Kidney (tissue), 14 donors: Measurements from ENCODE around the gene CXCR5. TPM values are rescaled to one million over a fixed set of nuclear protein-coding genes. Genes with fewer than 3 reads are reported as not detected.

Experiments
- DNase-seq, 5 donors: peaks; one replicate each; pipeline ENCODE4 v3.0.0-alpha.2; 2013 to 2020
- FAIRE-seq: peaks from 2 replicates; lab custom pipeline; 2012; peaks lifted over from hg19 to GRCh38; lab: Jason Lieb, UNC
- H3K27ac ChIP-seq, 2 donors: one replicate each; pipeline ENCODE4 v1.7.0; 2013; ENCODE audit warnings: low read depth in 2 of 2, low read length in 2 of 2, inconsistent platforms in 1 of 2
- H3K27me3 ChIP-seq: one replicate; pipeline ENCODE4 v1.7.1; 2013; ENCODE audit warnings: low read length, inconsistent platforms; ENCODE audit not compliant: control insufficient read depth, insufficient read depth
- H3K36me3 ChIP-seq, 3 donors: one replicate each; pipeline versions ENCODE4 v1.7.0 to v1.7.1; 2013; ENCODE audit warnings: low read length in 3 of 3, control low read depth in 1 of 3, inconsistent platforms in 1 of 3; ENCODE audit not compliant: insufficient read depth in 3 of 3, control insufficient read depth in 2 of 3
- H3K4me1 ChIP-seq, 3 donors: one replicate each; pipeline versions ENCODE4 v1.7.0 to v1.7.1; 2013; ENCODE audit warnings: low read length in 3 of 3, inconsistent platforms in 1 of 3, low read depth in 1 of 3; ENCODE audit not compliant: control insufficient read depth in 2 of 3, insufficient read depth in 2 of 3
- H3K4me3 ChIP-seq, 3 donors: one replicate each; pipeline versions ENCODE4 v1.7.0 to v1.8.1; 2013; ENCODE audit warnings: low read length in 3 of 3, control low read depth in 1 of 3, inconsistent platforms in 1 of 3
- H3K9ac ChIP-seq, 3 donors: one replicate each; pipeline versions ENCODE4 v1.7.0 to v1.7.1; 2013; ENCODE audit warnings: low read length in 3 of 3, control low read depth in 1 of 3, inconsistent platforms in 1 of 3
- H3K9me3 ChIP-seq, 3 donors: one replicate each; pipeline versions ENCODE4 v1.7.0 to v1.7.1; 2013; ENCODE audit warnings: low read length in 3 of 3, control low read depth in 1 of 3, inconsistent platforms in 1 of 3; ENCODE audit not compliant: control insufficient read depth in 2 of 3, insufficient read depth in 1 of 3
- intact Hi-C: fragments of 100-400 bp; cut with DNase I; formaldehyde crosslinking; loops from one replicate; pipeline ENCODE4 v1.11.1; 2022
- polyA plus RNA-seq: library from polyadenylated mRNA; stranded (reverse); fragments of 350-450 nt; fragmentation: Illumina TruSeq; extraction: RNeasy Lipid Tissue Mini Kit (QIAGEN cat#74804); gene quantifications from one replicate; pipeline ENCODE4 v1.2.3, GENCODE V29; 2014; ENCODE audit warnings: low read depth, low replicate concordance; ENCODE audit not compliant: insufficient read depth
- total RNA-seq: library from RNA; stranded (reverse); fragmentation: NEBNext Ultra II Directional; extraction: Animal tissue kit (Norgen Biotek cat#: 25700); gene quantifications from one replicate; pipeline ENCODE4 v1.2.1, GENCODE V29; 2021
- TF ChIP-seq, protein P1 (sequence below): IDR thresholded peaks from 3 replicates; pipeline ENCODE4 v1.5.1; 2012; ENCODE audit warnings: mild to moderate bottlenecking, moderate library complexity, borderline replicate concordance; ENCODE audit not compliant: insufficient read depth; ENCODE audit errors: extremely low read depth
- donor health status: control.
- donor health status: control.
- donor health status: control.
- donor health status: control.
- donor health status: control.
- donor health status: DM: yes; HTN: yes; CAD: no.
- donor health status: Normal renal cell carcinoma (clear cell type).

Gene CXCR5
- total and polyA plus RNA-seq, 2 donors from 2014 or later: 1.1 TPM; not detected in 1

DNA sequence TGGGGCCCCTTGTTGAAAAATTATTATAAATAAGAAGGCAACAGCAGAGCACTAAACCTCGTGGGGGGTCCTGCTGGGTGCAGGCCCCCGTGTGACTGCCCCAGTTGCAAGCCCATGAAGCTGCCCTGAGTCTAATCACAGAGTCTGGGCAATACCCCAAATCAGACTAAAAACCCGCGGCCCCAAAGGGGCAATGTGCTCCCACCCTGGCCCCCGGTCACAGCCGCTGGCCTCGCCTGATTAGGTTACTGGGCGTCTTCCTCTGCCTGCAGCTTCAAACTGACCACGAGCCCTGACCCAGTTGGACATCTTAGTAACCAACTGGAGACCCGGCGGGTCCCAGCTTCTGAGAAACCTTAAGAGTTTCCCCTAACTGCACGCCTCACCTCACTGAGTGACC, 1.6 kb downstream of the CXCR5 start:
- intact Hi-C loops: no loop called here

GRCh38 chr11:118885831-118886565, 2.3 kb downstream of the CXCR5 start:
- TF ChIP-seq, protein P1, sequence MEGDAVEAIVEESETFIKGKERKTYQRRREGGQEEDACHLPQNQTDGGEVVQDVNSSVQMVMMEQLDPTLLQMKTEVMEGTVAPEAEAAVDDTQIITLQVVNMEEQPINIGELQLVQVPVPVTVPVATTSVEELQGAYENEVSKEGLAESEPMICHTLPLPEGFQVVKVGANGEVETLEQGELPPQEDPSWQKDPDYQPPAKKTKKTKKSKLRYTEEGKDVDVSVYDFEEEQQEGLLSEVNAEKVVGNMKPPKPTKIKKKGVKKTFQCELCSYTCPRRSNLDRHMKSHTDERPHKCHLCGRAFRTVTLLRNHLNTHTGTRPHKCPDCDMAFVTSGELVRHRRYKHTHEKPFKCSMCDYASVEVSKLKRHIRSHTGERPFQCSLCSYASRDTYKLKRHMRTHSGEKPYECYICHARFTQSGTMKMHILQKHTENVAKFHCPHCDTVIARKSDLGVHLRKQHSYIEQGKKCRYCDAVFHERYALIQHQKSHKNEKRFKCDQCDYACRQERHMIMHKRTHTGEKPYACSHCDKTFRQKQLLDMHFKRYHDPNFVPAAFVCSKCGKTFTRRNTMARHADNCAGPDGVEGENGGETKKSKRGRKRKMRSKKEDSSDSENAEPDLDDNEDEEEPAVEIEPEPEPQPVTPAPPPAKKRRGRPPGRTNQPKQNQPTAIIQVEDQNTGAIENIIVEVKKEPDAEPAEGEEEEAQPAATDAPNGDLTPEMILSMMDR: no peak
- intact Hi-C loops: no loop called here
- peaks cover 0 to 19% (median 9%) of the 10 kb centered on the region in 3 donors for H3K4me1 ChIP-seq

More for the DNA sequence above, 1.6 kb downstream of the CXCR5 start:
- H3K4me1 ChIP-seq: peaks cover 0 to 19% (median 9%) of the 10 kb centered on the region in 3 donors
- FAIRE-seq (no peak), DNase-seq (no peak)
- H3K9me3 ChIP-seq: no peaks in the 10 kb centered on the region
- TF ChIP-seq, protein P1: no peak
- H3K27me3 ChIP-seq: no peaks in the 10 kb centered on the region
- H3K27ac ChIP-seq: no peak overlapping the region
- no peak overlapping the region for H3K9ac ChIP-seq
- no peaks in the 10 kb centered on the region for H3K36me3 ChIP-seq
- no peak overlapping the region for H3K4me3 ChIP-seq

GRCh38 chr11:118886681-118887111, 3.0 kb downstream of the CXCR5 start:
- FAIRE-seq: no peak
- TF ChIP-seq, protein P1: no peak
- no peak overlapping the region for H3K4me3 ChIP-seq
- peaks cover 0 to 19% (median 9%) of the 10 kb centered on the region in 3 donors for H3K4me1 ChIP-seq
- no peaks in the 10 kb centered on the region for H3K9me3 ChIP-seq
- H3K9ac ChIP-seq: no peak overlapping the region
- H3K27me3 ChIP-seq: no peaks in the 10 kb centered on the region
- H3K27ac ChIP-seq: no peak overlapping the region
- DNase-seq: no peak
- no peaks in the 10 kb centered on the region for H3K36me3 ChIP-seq
- intact Hi-C loops: no loop called here

More at GRCh38 chr11:118885831-118886565, 2.3 kb downstream of the CXCR5 start:
- Histone ChIP-seq H3K9me3 (no peaks in the 10 kb centered on the region), H3K9ac (no peak overlapping the region), H3K36me3 (no peaks in the 10 kb centered on the region), H3K27me3 (no peaks in the 10 kb centered on the region), H3K27ac (no peak overlapping the region), H3K4me3 (no peak overlapping the region)
- FAIRE-seq (no peak), DNase-seq (no peak)
